Hepatocyte (in vitro differentiated cells): ENCODE measurements around the gene ADGRG4. TPM values are rescaled to one million over a fixed set of nuclear protein-coding genes. Genes with fewer than 3 reads are reported as not detected.

ENCODE experiments used
- DNase-seq: peaks from one replicate; pipeline ENCODE4 v3.0.0-alpha.2; 2016; ENCODE audit warnings: low spot score
- H2AFZ ChIP-seq: fragments of 200-600 bp; sonication (generic); 2 replicates; pipeline ENCODE4 v1.6.0; 2016; ENCODE audit warnings: antibody characterized with exemption, mild to moderate bottlenecking
- H3K27ac ChIP-seq: fragments of 200-600 bp; sonication (generic); 2 replicates; pipeline ENCODE4 v1.5.1; 2016; ENCODE audit warnings: mild to moderate bottlenecking
- H3K27me3 ChIP-seq: fragments of 200-600 bp; sonication (generic); 2 replicates; pipeline ENCODE4 v1.6.1; 2016
- H3K36me3 ChIP-seq: fragments of 200-600 bp; sonication (generic); replicated peaks from 2 replicates; pipeline ENCODE4 v1.5.1; 2016; ENCODE audit warnings: low read depth; ENCODE audit not compliant: insufficient read depth
- H3K4me1 ChIP-seq: fragments of 200-600 bp; sonication (generic); 2 replicates; pipeline ENCODE4 v1.5.1; 2016; ENCODE audit warnings: mild to moderate bottlenecking, moderate library complexity; ENCODE audit not compliant: insufficient read depth
- H3K4me2 ChIP-seq: fragments of 200-600 bp; sonication (generic); 2 replicates; pipeline ENCODE4 v1.6.0; 2016
- H3K4me3 ChIP-seq: fragments of 200-600 bp; sonication (generic); 2 replicates; pipeline ENCODE4 v1.5.1; 2016; ENCODE audit warnings: mild to moderate bottlenecking
- H3K79me2 ChIP-seq: fragments of 200-600 bp; sonication (generic); 2 replicates; pipeline ENCODE4 v1.6.0; 2017; ENCODE audit warnings: mild to moderate bottlenecking
- H3K9me2 ChIP-seq: fragments of 200-600 bp; sonication (generic); replicated peaks from 2 replicates; pipeline ENCODE4 v1.6.0; 2017; ENCODE audit warnings: mild to moderate bottlenecking; ENCODE audit not compliant: insufficient read depth
- H3K9me3 ChIP-seq: fragments of 200-600 bp; sonication (generic); 2 replicates; pipeline ENCODE4 v1.5.1; 2016; ENCODE audit warnings: low read depth, mild to moderate bottlenecking
- H4K20me1 ChIP-seq: fragments of 200-600 bp; sonication (generic); 2 replicates; pipeline ENCODE4 v1.6.0; 2016; ENCODE audit warnings: mild to moderate bottlenecking; ENCODE audit not compliant: insufficient read depth, poor library complexity, severe bottlenecking
- CTCF ChIP-seq: fragments of 200-600 bp; sonication (generic); IDR thresholded peaks from 2 replicates; pipeline ENCODE4 v1.5.1; 2016; ENCODE audit warnings: antibody characterized with exemption, mild to moderate bottlenecking; ENCODE audit not compliant: poor library complexity
- EZH2 ChIP-seq: fragments of 200-600 bp; sonication (generic); IDR thresholded peaks from 2 replicates; pipeline ENCODE4 v1.6.1; 2016; ENCODE audit warnings: antibody characterized with exemption, mild to moderate bottlenecking, borderline replicate concordance
- EZH2phosphoT487 ChIP-seq: fragments of 200-600 bp; sonication (generic); IDR thresholded peaks from one replicate; pipeline ENCODE4 v1.6.1; 2018; ENCODE audit warnings: antibody characterized with exemption, mild to moderate bottlenecking, low read depth, moderate library complexity; ENCODE audit not compliant: unreplicated experiment, severe bottlenecking
- WGBS: methylation state at CpG from one replicate; pipeline ENCODE4 v1.1.6; 2016; ENCODE audit warnings: low lambda C conversion rate; ENCODE audit errors: missing lambda C conversion rate; 5-methylcytosine and 5-hydroxymethylcytosine counted together
- polyA plus RNA-seq: library from polyadenylated mRNA; unstranded; fragments of >200 nt; fragmentation: Nextera tagmentation; extraction: Ambion mirVana; gene quantifications from 2 replicates; pipeline ENCODE4 v1.2.1, GENCODE V29; 2016
- total RNA-seq: library from RNA; depleted of rRNA; stranded (reverse); fragments of >200 nt; gene quantifications from 2 replicates; pipeline ENCODE4 v1.2.3, GENCODE V29; 2014

The ADGRG4 gene
- total and polyA plus RNA-seq, 2 experiments from 2014 or later, result 0.27 TPM; not detected in 1

GRCh38 chrX:136421338-136421737 lies 120.6 kb downstream of the ADGRG4 start:
- DNase-seq, result no peak
- Histone ChIP-seq H4K20me1 (no peaks in the 10 kb centered on the region), H3K79me2 (no peaks in the 10 kb centered on the region), H3K4me1 (no peaks in the 10 kb centered on the region), H3K4me2 (no peak overlapping the region), H3K9me3 (no peaks in the 10 kb centered on the region), H3K9me2 (no peaks in the 10 kb centered on the region), H3K36me3 (no peaks in the 10 kb centered on the region), H2AFZ (no peak overlapping the region), H3K4me3 (no peak overlapping the region), H3K27me3 (no peaks in the 10 kb centered on the region), H3K27ac (no peak overlapping the region)
- TF ChIP-seq EZH2, result no peak
- TF ChIP-seq EZH2phosphoT487, result no peak
- no peak for TF ChIP-seq CTCF
- 74% methylated on average over 14 of the region's 14 CpGs for WGBS

GRCh38 chrX:136423724-136424123 lies 123.0 kb downstream of the ADGRG4 start:
- DNase-seq, result no peak
- H3K27ac ChIP-seq, result no peak overlapping the region
- no peaks in the 10 kb centered on the region for H3K79me2 ChIP-seq
- no peak overlapping the region for H2AFZ ChIP-seq
- H3K9me3 ChIP-seq, result no peaks in the 10 kb centered on the region
- H3K4me1 ChIP-seq, result no peaks in the 10 kb centered on the region
- 63% methylated on average over 2 of the region's 2 CpGs for WGBS
- no peaks in the 10 kb centered on the region for H4K20me1 ChIP-seq
- no peak overlapping the region for H3K4me3 ChIP-seq
- no peak overlapping the region for H3K4me2 ChIP-seq
- H3K36me3 ChIP-seq, result no peaks in the 10 kb centered on the region
- H3K9me2 ChIP-seq, result no peaks in the 10 kb centered on the region
- no peaks in the 10 kb centered on the region for H3K27me3 ChIP-seq
- TF ChIP-seq CTCF (no peak), EZH2phosphoT487 (no peak), EZH2 (no peak)

DNA sequence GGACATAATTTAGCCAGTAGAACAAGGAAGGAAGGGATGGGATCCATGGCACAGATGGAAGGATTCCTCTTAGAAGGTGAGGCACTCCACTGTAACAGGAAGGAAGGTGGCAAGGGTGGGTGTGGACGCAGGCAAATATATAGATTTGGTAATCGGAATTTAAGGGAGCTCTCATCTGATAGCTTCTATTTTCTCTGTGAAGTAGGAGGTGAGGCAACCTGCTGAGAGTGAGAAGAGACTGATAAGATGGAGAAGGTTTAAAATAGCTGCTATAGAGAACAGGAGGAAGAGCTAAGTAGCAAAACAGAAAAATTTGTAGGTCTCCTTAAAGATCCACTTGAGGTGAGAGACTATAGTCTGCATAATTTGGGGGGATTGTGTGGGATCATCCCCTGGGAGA lies 125.2 kb downstream of the ADGRG4 start:
- DNase-seq, result no peak
- Histone ChIP-seq H3K4me2 (no peak overlapping the region), H3K4me1 (no peaks in the 10 kb centered on the region), H3K9me2 (no peaks in the 10 kb centered on the region), H3K27me3 (no peaks in the 10 kb centered on the region), H3K9me3 (no peaks in the 10 kb centered on the region), H4K20me1 (no peaks in the 10 kb centered on the region), H3K27ac (no peak overlapping the region), H2AFZ (no peak overlapping the region), H3K79me2 (no peaks in the 10 kb centered on the region), H3K4me3 (no peak overlapping the region), H3K36me3 (no peaks in the 10 kb centered on the region)
- 55% methylated on average over 2 of the region's 2 CpGs for WGBS
- TF ChIP-seq EZH2 (no peak), EZH2phosphoT487 (no peak), CTCF (no peak)

DNA sequence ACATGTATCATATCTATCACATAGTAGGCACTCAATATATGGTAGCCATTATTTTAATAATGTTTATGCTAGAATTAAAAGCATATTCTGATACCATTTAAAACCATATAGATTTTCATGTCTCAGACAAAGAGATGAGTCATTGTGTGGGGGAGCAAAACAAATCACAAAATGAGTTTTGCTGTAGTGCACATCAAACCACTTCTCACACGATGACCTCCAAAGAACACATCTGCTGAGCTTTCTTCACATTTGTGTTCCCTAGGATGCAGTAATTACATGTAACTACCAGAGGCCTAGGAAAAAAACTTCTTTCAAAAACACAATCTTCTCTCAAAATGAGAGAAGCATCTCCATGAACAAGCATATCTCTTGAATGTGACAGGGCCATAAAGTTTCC lies 130.9 kb downstream of the ADGRG4 start:
- H4K20me1 ChIP-seq, result no peaks in the 10 kb centered on the region
- no peaks in the 10 kb centered on the region for H3K9me2 ChIP-seq
- H3K4me2 ChIP-seq, result no peak overlapping the region
- no peak overlapping the region for H2AFZ ChIP-seq
- WGBS, result 83% methylated on average over 1 of the region's 1 CpG
- no peaks in the 10 kb centered on the region for H3K36me3 ChIP-seq
- H3K9me3 ChIP-seq, result no peaks in the 10 kb centered on the region
- no peak overlapping the region for H3K27ac ChIP-seq
- TF ChIP-seq EZH2 (no peak), EZH2phosphoT487 (no peak), CTCF (no peak)
- no peaks in the 10 kb centered on the region for H3K27me3 ChIP-seq
- DNase-seq, result no peak
- H3K4me3 ChIP-seq, result no peak overlapping the region
- H3K4me1 ChIP-seq, result no peaks in the 10 kb centered on the region
- no peaks in the 10 kb centered on the region for H3K79me2 ChIP-seq
